HG03457 (cell line): ENCODE measurements around the gene OXCT2.
"Not testable (repeated sequence)": the region's sequence is repeated elsewhere in the genome, so short reads cannot be mapped to it uniquely, and the experiment has no call there.

Experiments
- ATAC-seq: cut with Tn5 transposase; IDR thresholded peaks from one replicate; pipeline ENCODE4 v1.9.1; 2021; ENCODE audit warnings: moderate number of reproducible peaks; ENCODE audit not compliant: unreplicated experiment

OXCT2 gene

GRCh38 chr1:39771022-39771532, at the start of gene OXCT2:
TSS of gene OXCT2 (minus strand) at chr1:39771348. CDS start at chr1:39771255, 93 bp downstream.
- ATAC-seq = not testable (repeated sequence)

DNA sequence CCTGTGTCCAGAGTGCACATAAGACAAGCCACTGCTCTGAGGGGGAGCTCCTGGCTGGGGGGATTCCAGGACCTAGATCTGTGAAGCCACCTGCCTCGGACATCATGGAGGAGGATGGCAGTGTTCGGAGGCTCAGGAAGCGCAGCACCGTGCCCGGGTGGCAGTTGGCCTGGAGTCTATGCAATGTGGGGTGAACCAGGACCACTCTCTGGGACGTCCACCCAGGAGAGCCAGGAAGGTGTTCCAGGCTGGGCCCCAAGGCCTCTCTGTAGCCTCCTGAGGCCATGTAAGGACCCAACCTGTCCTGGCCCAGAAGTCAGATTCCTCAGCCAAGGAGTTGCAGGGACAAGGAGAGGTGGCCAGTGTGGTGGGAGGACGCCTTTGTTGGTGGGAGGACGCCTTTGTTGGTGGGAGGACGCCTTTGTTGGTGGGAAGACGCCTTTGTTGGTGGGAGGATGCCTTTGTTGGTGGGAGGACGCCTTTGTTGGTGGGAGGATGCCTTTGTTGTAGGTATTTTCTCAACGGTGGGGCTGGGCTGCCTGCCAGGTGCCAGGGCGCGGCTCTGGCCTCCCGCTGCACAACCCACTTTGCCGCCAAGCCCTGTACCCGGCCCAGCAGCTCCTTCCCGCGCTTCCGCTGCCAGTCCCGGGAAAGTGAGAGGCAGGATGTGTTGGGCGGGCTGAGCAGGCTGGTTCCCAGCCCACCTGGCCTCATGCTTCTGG, 48.1 kb upstream of the OXCT2 start:
- no peak for ATAC-seq

- ATAC-seq = no peak
Measured at GRCh38 chr1:39818482-39818881, 47.3 kb upstream of the OXCT2 start.

DNA sequence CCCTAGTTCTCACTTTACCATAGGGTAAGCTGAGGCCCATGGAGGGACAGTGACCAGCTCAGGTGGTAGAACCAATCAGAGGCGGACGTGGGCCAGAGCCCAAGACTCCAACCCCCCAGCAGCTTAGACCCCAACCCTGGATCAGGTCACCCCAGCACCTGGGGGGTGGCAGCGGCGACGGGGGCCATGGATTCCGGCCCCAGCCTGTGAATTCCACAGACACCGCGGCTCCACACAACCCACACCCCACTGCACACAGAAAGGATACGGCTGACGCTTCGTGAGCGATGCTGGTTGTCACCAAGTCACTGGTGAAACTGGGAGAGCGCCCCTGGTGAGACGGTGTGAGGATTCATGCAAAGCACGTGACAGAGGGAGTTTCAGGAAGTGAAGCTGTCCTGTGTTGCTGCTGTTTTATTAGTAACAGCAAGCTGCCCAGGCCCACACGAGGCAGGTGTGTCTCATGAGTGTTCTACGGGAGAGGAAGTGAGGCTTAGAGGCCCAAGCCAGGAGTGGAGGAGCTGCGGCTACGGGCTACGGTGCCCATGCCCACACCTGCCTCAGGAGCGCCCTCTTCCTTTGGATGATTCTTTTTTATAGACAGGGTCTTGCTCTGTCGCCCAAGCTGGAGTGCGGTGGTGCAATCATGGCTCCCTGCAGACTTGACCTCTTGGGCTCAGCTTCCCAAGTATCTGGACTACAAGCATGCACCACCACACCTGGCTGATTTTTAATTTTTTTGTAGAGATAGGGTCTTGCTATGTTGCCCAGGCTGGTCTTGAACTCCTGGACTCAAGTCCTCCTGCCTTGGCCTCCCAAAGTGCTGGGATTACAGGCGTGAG, 46.2 kb upstream of the OXCT2 start:
- not testable (repeated sequence) for ATAC-seq

GRCh38 chr1:39816415-39817090, 45.4 kb upstream of the OXCT2 start:
- ATAC-seq = no peak

GRCh38 chr1:39812913-39813312, 41.8 kb upstream of the OXCT2 start:
- ATAC-seq = no peak

GRCh38 chr1:39808784-39809517, 37.8 kb upstream of the OXCT2 start:
- no peak for ATAC-seq

GRCh38 chr1:39805385-39805784, 34.2 kb upstream of the OXCT2 start:
- ATAC-seq = no peak

DNA sequence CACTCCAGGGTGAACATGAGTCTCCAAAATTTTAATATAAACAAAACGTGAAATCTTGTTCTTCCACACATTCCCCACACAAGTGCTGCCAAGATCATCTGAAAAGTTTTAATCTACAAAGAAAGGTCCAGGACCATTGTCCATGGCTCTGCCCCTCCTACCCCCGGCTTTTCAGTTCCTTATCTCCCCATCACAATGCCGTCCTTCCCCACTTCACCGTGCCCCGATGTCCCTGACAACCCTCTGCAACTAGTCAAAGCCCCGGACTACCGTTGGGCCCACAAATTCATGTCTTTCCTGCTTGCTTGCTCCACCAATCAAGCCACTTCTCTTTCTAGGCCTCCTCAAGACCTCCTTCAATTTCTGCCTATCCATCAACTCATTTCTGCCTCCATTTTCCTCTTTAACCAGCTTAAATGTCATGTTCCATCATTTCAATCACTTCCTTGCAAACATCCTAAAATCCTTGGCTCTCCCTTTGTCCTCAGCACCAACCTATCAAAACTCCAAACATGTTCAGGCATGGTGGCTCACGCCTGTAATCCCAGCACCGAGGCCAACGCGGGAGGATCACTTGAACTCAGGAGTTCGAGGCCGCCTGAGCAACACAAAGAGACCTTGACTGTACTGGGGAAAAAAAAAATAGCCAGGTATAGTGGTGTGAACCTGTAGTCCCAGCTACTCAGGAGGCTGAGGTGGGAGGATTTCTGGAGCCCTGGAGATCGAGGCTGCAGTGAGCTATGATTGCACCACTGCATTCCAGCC, 31.5 kb upstream of the OXCT2 start:
- no peak for ATAC-seq

- ATAC-seq = no peak
Measured at GRCh38 chr1:39800471-39800835, 29.3 kb upstream of the OXCT2 start.

- peak; percentile 40 for ATAC-seq
Measured at GRCh38 chr1:39799770-39800470, 28.8 kb upstream of the OXCT2 start.

DNA sequence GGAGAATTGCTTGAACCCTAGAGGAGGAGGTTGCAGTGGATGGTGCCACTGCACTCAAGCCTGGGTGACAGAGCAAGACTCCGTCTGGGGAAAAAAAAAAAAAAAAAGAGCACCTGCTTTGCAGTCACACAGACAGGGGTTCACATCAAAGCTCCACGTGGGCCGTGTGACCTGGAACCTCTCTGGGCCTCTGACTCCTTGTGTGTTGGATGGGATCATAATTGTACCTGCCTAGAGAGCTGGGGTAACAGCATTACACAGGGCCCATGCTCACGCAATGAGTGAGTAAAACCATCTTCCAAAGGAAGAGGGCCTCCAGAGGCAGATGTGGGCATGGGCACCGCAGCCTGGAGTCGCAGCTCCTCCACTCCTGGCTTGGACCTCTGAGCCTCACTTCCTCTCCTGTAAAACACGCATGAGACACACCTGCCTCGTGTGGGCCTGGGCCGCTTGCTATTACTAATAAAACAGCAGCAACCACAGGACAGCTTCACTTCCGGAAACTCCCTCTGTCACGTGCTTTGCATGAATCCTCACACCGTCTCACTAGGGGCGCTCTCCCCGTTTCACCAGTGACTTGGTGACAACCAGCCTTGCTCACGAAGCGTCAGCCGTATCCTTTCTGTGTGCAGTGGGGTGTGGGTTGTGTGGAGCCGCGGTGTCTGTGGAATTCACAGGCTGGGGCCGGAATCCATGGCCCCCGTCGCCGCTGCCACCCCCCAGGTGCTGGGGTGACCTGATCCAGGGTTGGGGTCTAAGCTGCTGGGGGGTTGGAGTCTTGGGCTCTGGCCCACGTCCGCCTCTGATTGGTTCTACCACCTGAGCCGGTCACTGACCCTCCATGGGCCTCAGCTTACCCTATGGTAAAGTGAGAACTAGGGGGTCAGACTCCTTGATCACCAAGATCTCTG, 28.0 kb upstream of the OXCT2 start:
- peak; percentile 79 for ATAC-seq

- no peak for ATAC-seq
Measured at GRCh38 chr1:39795651-39796050, 24.5 kb upstream of the OXCT2 start.

DNA sequence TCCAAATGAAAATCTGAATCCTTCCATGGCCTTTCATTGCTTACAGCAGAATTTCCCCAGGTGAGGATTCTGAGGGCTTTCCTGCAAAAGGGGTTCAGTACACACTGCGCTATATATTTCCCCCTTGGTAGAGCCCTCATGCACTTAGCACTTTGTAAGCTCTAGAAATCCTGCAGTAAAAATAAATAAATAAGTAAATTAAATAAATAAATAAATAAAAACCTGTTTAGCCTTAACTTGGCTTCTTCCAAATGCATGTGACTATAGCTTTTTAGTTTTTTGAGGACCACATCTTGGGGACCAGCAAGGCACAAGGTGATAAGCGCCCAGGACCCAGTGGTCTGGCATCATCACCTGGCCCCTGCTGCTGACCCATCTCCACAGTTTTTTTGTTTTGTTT, 20.7 kb upstream of the OXCT2 start:
- ATAC-seq = no peak

GRCh38 chr1:39789571-39790110, 18.5 kb upstream of the OXCT2 start:
- no peak for ATAC-seq

DNA sequence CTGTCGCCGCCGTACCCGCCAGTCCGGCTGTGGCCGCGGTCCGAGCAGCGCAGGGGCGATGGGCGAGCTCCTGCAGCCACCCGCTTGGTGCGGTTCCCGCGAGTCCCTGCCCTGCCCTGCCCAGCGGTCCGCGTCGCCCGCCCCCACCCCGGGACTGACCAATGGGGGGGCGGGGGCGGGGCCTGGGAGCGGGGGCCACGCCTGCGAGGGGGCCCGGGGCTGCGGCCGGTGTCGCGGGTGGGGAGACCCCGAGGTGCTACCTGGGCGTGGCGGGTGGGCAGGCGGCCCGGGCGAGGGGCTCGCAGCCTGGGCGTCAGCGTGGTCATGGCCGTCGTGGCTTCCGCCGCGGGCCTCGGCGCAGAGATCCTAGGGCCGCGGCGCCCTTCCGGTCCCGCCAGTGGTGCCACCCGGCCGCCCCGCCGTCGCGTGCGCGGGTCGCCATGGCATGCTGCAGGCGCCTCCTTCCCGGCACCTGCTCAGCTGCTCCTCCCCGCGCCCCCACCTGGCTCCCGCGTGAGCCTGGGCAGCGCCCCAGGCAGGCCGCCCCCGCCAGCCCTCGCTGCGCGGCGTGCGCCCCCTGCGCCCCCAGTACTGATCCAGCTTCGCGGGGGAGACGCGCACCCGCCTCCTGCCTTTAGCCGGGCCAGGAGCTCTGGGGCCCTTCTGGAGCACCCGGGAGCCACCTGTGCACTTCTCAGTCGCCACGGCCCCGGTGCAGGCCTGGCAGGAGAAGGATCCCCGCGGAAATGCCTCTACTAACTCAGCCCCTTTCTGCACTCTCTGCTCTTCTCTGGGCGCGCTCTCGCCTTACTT, 17.8 kb upstream of the OXCT2 start, which contains the start of gene BMP8B:
Gene BMP8B (minus strand): TSS at position 108 of the 813 bp plus-strand sequence. CDS start 380 bp downstream, outside the sequence.
- ATAC-seq = no peak

GRCh38 chr1:39788426-39788757, 17.2 kb upstream of the OXCT2 start:
- no peak for ATAC-seq
